Natural killer cell (primary cell): Measurements from ENCODE around the gene DYRK3. TPM values are rescaled to one million over a fixed set of nuclear protein-coding genes. Genes with fewer than 3 reads are reported as not detected.

Experiments
- ATAC-seq, 3 donors: fragments of 150-1000 bp in 2 of 3; fragments of 200-7000 bp in 1 of 3; cut with Tn5 transposase; 1 replicate in 1 of 3; 2 replicates in 2 of 3; pipeline ENCODE4 v1.10.0; 2021; ENCODE audit warnings: mild to moderate bottlenecking in 2 of 3, moderate library complexity in 2 of 3
- DNase-seq, 2 donors: peaks; one replicate each; pipeline versions ENCODE4 v3.0.0 to v3.0.0-alpha.2; 2013 to 2021; ENCODE audit warnings: mixed read lengths in 1 of 2
- H3K27ac ChIP-seq: one replicate; pipeline ENCODE4 v1.5.1; 2013; ENCODE audit warnings: mild to moderate bottlenecking, low read length
- H3K27me3 ChIP-seq: one replicate; pipeline ENCODE4 v1.6.1; 2013; ENCODE audit warnings: low read length; ENCODE audit not compliant: control insufficient read depth, insufficient read depth
- H3K36me3 ChIP-seq: one replicate; pipeline ENCODE4 v1.6.1; 2013; ENCODE audit warnings: low read length; ENCODE audit not compliant: control insufficient read depth, insufficient read depth
- H3K4me1 ChIP-seq: one replicate; pipeline ENCODE4 v1.6.1; 2013; ENCODE audit warnings: low read length; ENCODE audit not compliant: control insufficient read depth, insufficient read depth
- H3K4me3 ChIP-seq: one replicate; pipeline ENCODE4 v1.5.1; 2013; ENCODE audit warnings: low read length
- H3K9me3 ChIP-seq: one replicate; pipeline ENCODE4 v1.6.1; 2013; ENCODE audit warnings: low read length; ENCODE audit not compliant: control insufficient read depth, insufficient read depth
- H3K27ac Mint-ChIP-seq, 2 donors: one replicate each; pipeline ENCODE4 v1.8.0; 2022; ENCODE audit warnings: mild to moderate bottlenecking in 2 of 2, mixed read lengths in 2 of 2, moderate library complexity in 1 of 2
- H3K27me3 Mint-ChIP-seq, 2 donors: one replicate each; pipeline ENCODE4 v1.8.0; 2022; ENCODE audit warnings: low read depth in 2 of 2, mixed read lengths in 2 of 2
- H3K36me3 Mint-ChIP-seq: one replicate; pipeline ENCODE4 v1.8.0; 2022; ENCODE audit warnings: mixed read lengths
- H3K4me1 Mint-ChIP-seq, 2 donors: one replicate each; pipeline ENCODE4 v1.8.0; 2022; ENCODE audit warnings: mixed read lengths in 2 of 2
- H3K4me3 Mint-ChIP-seq: one replicate; pipeline ENCODE4 v1.8.0; 2022; ENCODE audit warnings: mild to moderate bottlenecking, moderate library complexity, mixed read lengths
- H3K9me3 Mint-ChIP-seq, 2 donors: one replicate each; pipeline ENCODE4 v1.8.0; 2022; ENCODE audit warnings: mixed read lengths in 2 of 2
- CTCF ChIP-seq: fragments of 200-600 bp; IDR thresholded peaks from one replicate; pipeline ENCODE4 v1.8.0; 2022; ENCODE audit warnings: antibody characterized with exemption
- WGBS: methylation state at CpG from one replicate; pipeline ENCODE4 v1.1.7; 2013; ENCODE audit warnings: missing lambda C conversion rate; ENCODE audit not compliant: insufficient coverage; 5-methylcytosine and 5-hydroxymethylcytosine counted together
- intact Hi-C: fragments of 100-400 bp; cut with micrococcal nuclease; formaldehyde crosslinking; loops from one replicate; pipeline ENCODE4 v1.14.2; 2022
- total RNA-seq, 4 donors: library from RNA; stranded (reverse); fragments of 120-200 nt in 1 of 4; gene quantifications; one replicate each; pipeline versions ENCODE4 v1.2.3 to v1.2.4, GENCODE V29; 2013 to 2022

DYRK3 gene
- total RNA-seq, 3 donors from 2014 or later (not counting 1 experiment from before 2014, with no cell fraction given): 0.16 to 0.66 (median 0.43) TPM

- intact Hi-C loops: loop anchor here (2.0 to 5.0 kb wide), 2 partner anchors 15 to 39 kb away; no protein-coding TSS in a partner anchor
- WGBS: 71% methylated on average over 2 of the region's 2 CpGs
- H3K36me3 ChIP-seq: no peaks in the 10 kb centered on the region
- H3K4me3 ChIP-seq: no peak overlapping the region
- H3K27ac ChIP-seq: no peak overlapping the region
- no peaks in the 10 kb centered on the region for H3K9me3 ChIP-seq
- H3K27me3 ChIP-seq: no peaks in the 10 kb centered on the region
- Mint-ChIP-seq H3K36me3 (no peaks in the 10 kb centered on the region), H3K4me1 (peaks cover 67 to 78% of the 10 kb centered on the region in 2 donors), H3K9me3 (no peaks in the 10 kb centered on the region), H3K4me3 (peak overlapping the region; percentile 45), H3K27ac (peak overlapping the region; percentile 96), H3K27me3 (no peaks in the 10 kb centered on the region)
- peaks cover 68% of the 10 kb centered on the region for H3K4me1 ChIP-seq
- no peak for ATAC-seq
- TF ChIP-seq CTCF: no peak
- DNase-seq: no peak
Measured at GRCh38 chr1:206687915-206688442, 52.6 kb downstream of the DYRK3 start.

- DNase-seq (no peak), ATAC-seq (no peak)
- Histone ChIP-seq H3K27ac (no peak overlapping the region), H3K27me3 (no peaks in the 10 kb centered on the region), H3K4me1 (peaks cover 79% of the 10 kb centered on the region), H3K36me3 (peaks cover 3% of the 10 kb centered on the region), H3K9me3 (no peaks in the 10 kb centered on the region), H3K4me3 (no peak overlapping the region)
- intact Hi-C loops: no loop called here
- Mint-ChIP-seq H3K36me3 (no peaks in the 10 kb centered on the region), H3K27ac (peak overlapping the region; percentile 22 to 62), H3K4me3 (peak overlapping the region; percentile 10), H3K4me1 (peaks cover 92 to 94% of the 10 kb centered on the region in 2 donors), H3K27me3 (no peaks in the 10 kb centered on the region), H3K9me3 (no peaks in the 10 kb centered on the region)
- TF ChIP-seq CTCF: no peak
- WGBS: 95% methylated on average over 2 of the region's 2 CpGs
Measured at GRCh38 chr1:206690516-206690915, 55.2 kb downstream of the DYRK3 start.

GRCh38 chr1:206691604-206692003 is 56.3 kb downstream of the DYRK3 start:
- peaks cover 98% of the 10 kb centered on the region in 2 donors for H3K4me1 Mint-ChIP-seq
- H3K27me3 Mint-ChIP-seq: no peaks in the 10 kb centered on the region
- no peak for ATAC-seq
- H3K36me3 Mint-ChIP-seq: no peaks in the 10 kb centered on the region
- H3K36me3 ChIP-seq: peaks cover 3% of the 10 kb centered on the region
- H3K27me3 ChIP-seq: no peaks in the 10 kb centered on the region
- H3K4me3 ChIP-seq: no peak overlapping the region
- intact Hi-C loops: no loop called here
- H3K27ac ChIP-seq: no peak overlapping the region
- TF ChIP-seq CTCF: no peak
- no peaks in the 10 kb centered on the region for H3K9me3 ChIP-seq
- no peaks in the 10 kb centered on the region for H3K9me3 Mint-ChIP-seq
- H3K4me3 Mint-ChIP-seq: peak overlapping the region; percentile 75
- DNase-seq: no peak
- H3K4me1 ChIP-seq: peaks cover 84% of the 10 kb centered on the region
- WGBS: 81% methylated on average over 8 of the region's 8 CpGs
- H3K27ac Mint-ChIP-seq: peak overlapping the region; percentile 74 to 89

GRCh38 chr1:206693029-206693428 is 57.7 kb downstream of the DYRK3 start:
- Histone ChIP-seq H3K9me3 (no peaks in the 10 kb centered on the region), H3K27me3 (no peaks in the 10 kb centered on the region), H3K36me3 (peaks cover 6% of the 10 kb centered on the region), H3K4me3 (no peak overlapping the region), H3K4me1 (peaks cover 76% of the 10 kb centered on the region), H3K27ac (peak overlapping the region; percentile 47)
- Mint-ChIP-seq H3K36me3 (no peaks in the 10 kb centered on the region), H3K4me3 (peak overlapping the region; percentile 71), H3K4me1 (peaks cover 97 to 98% of the 10 kb centered on the region in 2 donors), H3K27ac (peak overlapping the region; percentile 74 to 89), H3K27me3 (no peaks in the 10 kb centered on the region), H3K9me3 (no peaks in the 10 kb centered on the region)
- no peak for TF ChIP-seq CTCF
- WGBS: 51% methylated on average over 10 of the region's 10 CpGs
- ATAC-seq (peak; percentile 36 to 60 (median 53)), DNase-seq (no peak)
- intact Hi-C loops: no loop called here
